OCI-LY1 (cell line): ENCODE data around the gene TEC.

Experiments used
- H2AFZ ChIP-seq: fragments of 200-600 bp; sonication (generic), shearing (Covaris generic); 2 replicates; pipeline ENCODE4 v1.6.0; 2014; ENCODE audit warnings: antibody characterized with exemption, mild to moderate bottlenecking, low read length
- H3F3A ChIP-seq: fragments of 200-600 bp; sonication (generic), shearing (Covaris generic); 2 replicates; pipeline ENCODE4 v1.6.0; 2014; ENCODE audit warnings: mild to moderate bottlenecking, antibody characterized with exemption, low read length, moderate library complexity; ENCODE audit not compliant: insufficient read depth
- H3K27ac ChIP-seq: fragments of 200-600 bp; sonication (generic); 2 replicates; pipeline ENCODE4 v1.5.1; 2014; ENCODE audit warnings: low read length, mixed run types, mild to moderate bottlenecking, low read depth; ENCODE audit not compliant: poor library complexity, severe bottlenecking
- H3K27me3 ChIP-seq: fragments of 200-600 bp; sonication (generic); 2 replicates; pipeline ENCODE4 v1.6.0; 2014; ENCODE audit warnings: antibody characterized with exemption, mild to moderate bottlenecking, low read length, moderate library complexity; ENCODE audit not compliant: insufficient read depth
- H3K36me3 ChIP-seq: fragments of 200-600 bp; sonication (generic); 2 replicates; pipeline ENCODE4 v1.6.1; 2014; ENCODE audit warnings: mild to moderate bottlenecking, antibody characterized with exemption, low read length, moderate library complexity, mixed read lengths; ENCODE audit not compliant: insufficient read depth
- H3K4me1 ChIP-seq: fragments of 200-600 bp; sonication (generic); 2 replicates; pipeline ENCODE4 v1.5.1; 2014; ENCODE audit warnings: mild to moderate bottlenecking, low read length, moderate library complexity; ENCODE audit not compliant: insufficient read depth, severe bottlenecking
- H3K4me2 ChIP-seq: fragments of 200-600 bp; sonication (generic), shearing (Covaris generic); 2 replicates; pipeline ENCODE4 v1.6.1; 2014; ENCODE audit warnings: low read length
- H3K4me3 ChIP-seq: fragments of 200-600 bp; sonication (generic); 2 replicates; pipeline ENCODE4 v1.5.1; 2014; ENCODE audit warnings: low read length, low read depth, mild to moderate bottlenecking, mixed read lengths; ENCODE audit not compliant: poor library complexity, severe bottlenecking
- H3K79me2 ChIP-seq: fragments of 200-600 bp; shearing (Covaris generic); 2 replicates; pipeline ENCODE4 v1.6.1; 2016; ENCODE audit warnings: mixed run types, low read length, mixed read lengths; ENCODE audit not compliant: insufficient read depth
- H3K9ac ChIP-seq: fragments of 200-600 bp; sonication (generic), shearing (Covaris generic); 2 replicates; pipeline ENCODE4 v1.6.1; 2014; ENCODE audit warnings: mild to moderate bottlenecking, low read length, mixed read lengths
- H3K9me2 ChIP-seq: fragments of 200-600 bp; sonication (generic), shearing (Covaris generic); 2 replicates; pipeline ENCODE4 v1.6.1; 2014; ENCODE audit warnings: low read depth, mild to moderate bottlenecking, low read length, mixed read lengths
- H3K9me3 ChIP-seq: fragments of 200-600 bp; shearing (Covaris generic); 2 replicates; pipeline ENCODE4 v1.6.1; 2014; ENCODE audit warnings: low read length, mixed read lengths
- H4K20me1 ChIP-seq: fragments of 200-600 bp; sonication (generic), shearing (Covaris generic); 2 replicates; pipeline ENCODE4 v1.6.0; 2016; ENCODE audit warnings: mild to moderate bottlenecking, low read length; ENCODE audit not compliant: insufficient read depth
- CTCF ChIP-seq: fragments of 200-600 bp; sonication (generic), shearing (Covaris generic); IDR thresholded peaks from 2 replicates; pipeline ENCODE4 v1.5.1; 2017; ENCODE audit warnings: mild to moderate bottlenecking, antibody characterized with exemption, low read length, moderate library complexity, mixed read lengths
- EZH2 ChIP-seq: fragments of 200-600 bp; sonication (generic), shearing (Covaris generic); IDR thresholded peaks from 2 replicates; pipeline ENCODE4 v1.8.0; 2017; ENCODE audit warnings: borderline replicate concordance, mixed run types, mild to moderate bottlenecking, antibody characterized with exemption, low read length, moderate library complexity, mixed read lengths

Gene TEC

GRCh38 chr4:48124870-48125269, 144.8 kb downstream of the TEC start:
- H3K9me3 ChIP-seq, result no peaks in the 10 kb centered on the region
- H3K4me3 ChIP-seq, result no peak overlapping the region
- H3K9ac ChIP-seq, result no peak overlapping the region
- no peaks in the 10 kb centered on the region for H3K9me2 ChIP-seq
- no peaks in the 10 kb centered on the region for H4K20me1 ChIP-seq
- no peaks in the 10 kb centered on the region for H3K36me3 ChIP-seq
- peaks cover 5% of the 10 kb centered on the region for H3K4me1 ChIP-seq
- H2AFZ ChIP-seq, result no peak overlapping the region
- TF ChIP-seq CTCF (no peak), EZH2 (no peak)
- no peaks in the 10 kb centered on the region for H3K79me2 ChIP-seq
- no peak overlapping the region for H3K27ac ChIP-seq
- H3K27me3 ChIP-seq, result no peaks in the 10 kb centered on the region
- H3K4me2 ChIP-seq, result no peak overlapping the region
- H3F3A ChIP-seq, result no peaks in the 10 kb centered on the region

GRCh38 chr4:48122756-48123155, 146.9 kb downstream of the TEC start:
- Histone ChIP-seq H3K4me1 (no peaks in the 10 kb centered on the region), H3F3A (no peaks in the 10 kb centered on the region), H3K27me3 (no peaks in the 10 kb centered on the region), H2AFZ (no peak overlapping the region), H3K9me2 (no peaks in the 10 kb centered on the region), H3K4me2 (no peak overlapping the region), H3K9me3 (no peaks in the 10 kb centered on the region), H3K9ac (no peak overlapping the region), H3K36me3 (no peaks in the 10 kb centered on the region), H4K20me1 (no peaks in the 10 kb centered on the region), H3K79me2 (no peaks in the 10 kb centered on the region), H3K4me3 (no peak overlapping the region), H3K27ac (no peak overlapping the region)
- TF ChIP-seq CTCF (no peak), EZH2 (no peak)

- no peak overlapping the region for H3K4me3 ChIP-seq
- H3K27ac ChIP-seq, result no peak overlapping the region
- H3K4me2 ChIP-seq, result no peak overlapping the region
- no peaks in the 10 kb centered on the region for H3K9me2 ChIP-seq
- peaks cover 5% of the 10 kb centered on the region; the same call in 1 of the 2 replicates for H3K27me3 ChIP-seq
- H3K9me3 ChIP-seq, result no peaks in the 10 kb centered on the region
- H4K20me1 ChIP-seq, result no peaks in the 10 kb centered on the region
- H3K36me3 ChIP-seq, result no peaks in the 10 kb centered on the region
- H3K9ac ChIP-seq, result no peak overlapping the region
- no peak for TF ChIP-seq EZH2
- no peak for TF ChIP-seq CTCF
- H2AFZ ChIP-seq, result no peak overlapping the region
- no peaks in the 10 kb centered on the region for H3K4me1 ChIP-seq
- H3K79me2 ChIP-seq, result no peaks in the 10 kb centered on the region
- no peaks in the 10 kb centered on the region for H3F3A ChIP-seq
Observed at GRCh38 chr4:48121180-48121579, 148.5 kb downstream of the TEC start.
